Tibial artery (tissue), 4 donors: ENCODE data around the gene CELA3A.
A peak's percentile ranks its signal among the peaks of the same experiment; 100 is the strongest.
"Not testable (repeated sequence)": the region's sequence is repeated elsewhere in the genome, so short reads cannot be mapped to it uniquely, and the experiment has no call there.

Experiments
- DNase-seq, 2 donors: peaks; one replicate each; pipeline ENCODE4 v3.0.0-alpha.2; 2019
- H3K27ac ChIP-seq, 2 donors: fragments of 200-600 bp; sonication (generic) in 1 of 2; 1 replicate in 1 of 2; 2 replicates in 1 of 2; pipeline ENCODE4 v1.5.1; 2018 to 2019; ENCODE audit warnings: mild to moderate bottlenecking in 1 of 2
- H3K27me3 ChIP-seq, 2 donors: fragments of 200-600 bp; sonication (generic) in 1 of 2; one replicate each; pipeline versions ENCODE4 v1.5.1 to v1.6.0; 2016 to 2019
- H3K36me3 ChIP-seq, 3 donors: fragments of 200-600 bp; sonication (generic) in 2 of 3; one replicate each; pipeline ENCODE4 v1.5.1; 2016 to 2019; ENCODE audit warnings: mild to moderate bottlenecking in 2 of 3
- H3K4me1 ChIP-seq, 4 donors: fragments of 200-600 bp; sonication (generic) in 2 of 4; 1 replicate in 3 of 4; 2 replicates in 1 of 4; pipeline ENCODE4 v1.5.1; 2016 to 2019
- H3K4me3 ChIP-seq, 2 donors: fragments of 200-600 bp; sonication (generic) in 1 of 2; 1 replicate in 1 of 2; 2 replicates in 1 of 2; pipeline ENCODE4 v1.5.1; 2018 to 2019; ENCODE audit warnings: mild to moderate bottlenecking in 2 of 2
- H3K9me3 ChIP-seq, 3 donors: fragments of 200-600 bp; sonication (generic) in 1 of 3; one replicate each; pipeline ENCODE4 v1.5.1; 2016 to 2019
- intact Hi-C: fragments of 100-400 bp; cut with DNase I; formaldehyde crosslinking; loops from one replicate; pipeline ENCODE4 v1.15.0; 2023; ENCODE audit warnings: low total_unique reads
- TF ChIP-seq, protein P1 (sequence below), 2 experiments: fragments of 200-600 bp in 1 of 2; fragments of 450-650 bp in 1 of 2; IDR thresholded peaks; one replicate each; pipeline ENCODE4 v1.5.1; 2017 to 2019; ENCODE audit warnings: antibody characterized with exemption in 2 of 2, mild to moderate bottlenecking in 1 of 2, moderate library complexity in 1 of 2

The CELA3A gene

DNA sequence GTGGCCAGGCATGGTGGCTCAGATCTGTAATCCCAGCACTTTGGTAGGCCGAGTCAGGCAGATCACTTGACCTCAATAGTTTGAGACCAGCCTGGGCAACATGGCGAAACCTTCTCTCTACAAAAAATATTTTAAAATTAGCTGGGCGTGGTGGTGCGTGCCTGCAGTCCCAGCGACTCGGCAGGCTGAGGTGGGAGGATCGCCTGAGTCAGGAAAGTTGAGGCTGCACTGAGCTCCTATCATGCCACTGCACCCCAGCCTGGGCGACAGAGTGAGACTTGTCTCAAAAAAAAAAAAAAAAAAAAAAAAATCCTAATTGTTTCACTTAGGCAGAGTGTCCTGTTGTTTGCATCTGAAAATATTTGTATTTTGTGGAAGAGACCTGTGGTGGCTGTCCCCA, 6.7 kb upstream of the CELA3A start:
- DNase-seq, H3K4me3 ChIP-seq, H3K4me1 ChIP-seq, intact Hi-C loops, H3K27me3 ChIP-seq, H3K36me3 ChIP-seq, H3K9me3 ChIP-seq, H3K27ac ChIP-seq: not testable (repeated sequence)

DNA sequence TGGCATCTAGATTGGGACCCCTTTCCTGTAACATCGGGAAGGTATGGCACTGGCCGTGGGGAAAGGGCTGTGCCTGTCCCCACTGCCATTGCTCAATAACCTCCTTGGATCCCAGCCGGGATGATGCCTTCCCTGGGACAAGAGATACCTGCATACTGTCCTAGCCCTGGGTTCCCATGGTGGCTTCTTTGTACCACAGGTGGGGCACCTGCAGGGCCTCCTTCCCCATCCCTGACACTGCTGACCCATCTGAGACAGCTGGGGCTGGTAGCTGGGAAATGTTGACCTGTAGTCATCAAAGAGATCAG, 4.8 kb upstream of the CELA3A start:
- H3K4me1 ChIP-seq, DNase-seq, H3K27ac ChIP-seq, H3K36me3 ChIP-seq, intact Hi-C loops, H3K27me3 ChIP-seq, H3K4me3 ChIP-seq, H3K9me3 ChIP-seq: not testable (repeated sequence)

DNA sequence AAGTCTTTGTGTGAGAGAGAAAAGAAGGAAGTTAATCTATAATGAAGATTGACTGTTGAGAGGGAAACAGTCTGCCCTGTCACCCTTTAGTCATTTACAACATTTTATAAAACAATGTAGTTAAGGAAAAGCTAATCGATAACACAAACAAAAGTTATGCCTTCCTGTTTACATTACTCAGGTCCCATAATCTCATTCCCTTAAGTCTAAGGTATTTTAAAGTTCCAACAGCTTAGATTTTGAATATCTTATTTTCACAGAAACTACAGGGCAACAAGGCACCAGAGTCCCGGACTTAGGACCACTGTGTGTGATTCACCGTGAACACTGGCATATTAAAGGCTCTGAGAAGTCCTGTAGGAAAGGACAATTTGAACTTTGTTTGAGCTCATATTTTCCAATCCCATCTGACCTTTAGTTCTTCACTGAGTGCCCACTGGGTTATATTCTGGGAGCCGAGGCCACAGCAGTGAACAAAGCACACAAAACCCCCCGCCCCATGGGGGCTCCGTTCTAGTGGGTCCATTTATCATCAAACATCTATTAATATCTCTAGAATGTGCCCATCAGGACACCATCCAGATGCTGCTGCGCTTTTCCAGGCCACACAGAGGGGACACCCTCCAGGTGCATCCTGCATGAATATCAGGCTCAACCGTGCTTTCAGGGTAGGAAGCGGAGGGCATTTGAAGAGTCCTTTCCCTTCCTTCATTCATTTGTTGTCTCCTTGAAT, 3.4 kb upstream of the CELA3A start:
- H3K4me3 ChIP-seq, H3K4me1 ChIP-seq, H3K27ac ChIP-seq, DNase-seq, intact Hi-C loops, H3K36me3 ChIP-seq, H3K9me3 ChIP-seq, H3K27me3 ChIP-seq: not testable (repeated sequence)

DNA sequence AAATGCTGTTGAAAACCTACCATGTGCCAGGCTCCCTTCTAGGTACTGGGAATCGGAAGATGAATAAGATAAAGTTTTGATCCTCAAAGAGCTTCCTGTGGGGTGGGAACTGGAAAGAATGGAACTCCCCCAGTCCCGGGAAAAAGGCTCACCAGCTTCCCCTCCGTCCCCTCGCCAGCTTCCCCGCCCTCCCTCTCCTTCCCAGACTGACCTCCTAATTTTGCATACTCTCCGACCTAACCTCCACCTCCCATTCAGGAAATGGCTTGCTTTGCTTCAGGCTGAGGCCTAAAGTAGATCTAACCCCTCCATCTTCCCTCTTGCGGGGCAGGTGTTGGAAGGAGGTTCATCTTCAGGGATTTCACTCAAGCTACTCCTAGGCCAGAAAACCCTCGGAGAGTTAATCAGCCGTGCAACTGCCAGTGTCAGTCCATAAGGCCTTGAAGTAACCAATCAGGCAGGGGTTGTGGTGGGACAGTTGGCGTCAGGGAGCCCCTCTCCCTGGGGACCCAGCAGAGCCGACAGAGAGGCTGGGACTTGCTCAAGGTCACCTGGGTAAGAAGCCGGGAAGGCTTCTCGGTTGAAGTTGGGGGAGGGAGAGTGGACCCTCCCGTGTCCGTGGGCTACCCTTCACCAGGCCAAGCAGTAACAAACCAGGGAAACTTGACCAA, 2.7 kb upstream of the CELA3A start:
- DNase-seq, H3K9me3 ChIP-seq, intact Hi-C loops, H3K27me3 ChIP-seq, H3K27ac ChIP-seq, H3K4me1 ChIP-seq, H3K36me3 ChIP-seq, H3K4me3 ChIP-seq: not testable (repeated sequence)

DNA sequence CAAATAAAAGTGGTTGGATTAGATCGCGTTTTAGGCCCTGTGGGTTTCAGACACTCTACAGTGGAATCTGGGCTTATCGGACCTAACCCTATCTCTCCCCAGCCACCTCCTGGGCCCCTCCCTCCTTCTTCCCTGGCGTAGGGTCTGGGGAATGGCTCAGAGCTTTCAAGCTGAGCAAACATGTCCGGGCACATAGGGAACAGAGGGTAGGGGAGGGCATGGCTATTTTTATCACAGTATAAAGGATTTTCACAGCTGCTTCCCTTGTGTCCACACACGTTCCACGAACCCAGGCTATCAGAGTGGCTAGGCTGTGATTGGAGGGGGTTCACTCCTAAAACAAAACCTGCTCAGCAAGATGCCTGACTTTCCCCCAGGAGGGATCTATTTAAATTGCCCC, 1.8 kb upstream of the CELA3A start:
- not testable (repeated sequence) for H3K9me3 ChIP-seq, H3K27ac ChIP-seq, DNase-seq, H3K4me1 ChIP-seq, H3K4me3 ChIP-seq, H3K36me3 ChIP-seq, H3K27me3 ChIP-seq
- intact Hi-C loops, result loop anchor here (2.0 kb wide), 1 partner anchor 25 kb away; no protein-coding TSS in a partner anchor

DNA sequence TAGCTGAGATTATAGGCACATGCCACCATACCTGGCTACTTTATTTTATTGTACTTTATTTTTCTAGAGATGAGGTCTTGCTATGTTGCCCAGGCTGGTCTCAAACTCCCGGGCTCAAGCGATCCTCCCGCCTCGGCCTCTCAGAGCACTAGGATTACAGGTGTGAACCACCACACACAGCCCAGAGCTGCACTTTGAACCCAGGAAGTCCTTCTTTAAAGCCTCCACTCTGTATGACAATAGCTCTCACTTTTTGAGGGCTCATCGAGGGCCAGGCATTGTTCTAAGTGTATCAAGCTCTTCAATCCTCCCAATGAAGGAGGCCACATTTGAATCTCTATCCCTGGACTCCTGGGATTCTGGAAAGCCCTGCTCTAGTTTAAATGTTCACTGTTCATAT, 1.0 kb downstream of the CELA3A start:
- H3K27me3 ChIP-seq, H3K4me1 ChIP-seq, H3K27ac ChIP-seq, H3K4me3 ChIP-seq, H3K36me3 ChIP-seq, intact Hi-C loops, H3K9me3 ChIP-seq, DNase-seq: not testable (repeated sequence)

DNA sequence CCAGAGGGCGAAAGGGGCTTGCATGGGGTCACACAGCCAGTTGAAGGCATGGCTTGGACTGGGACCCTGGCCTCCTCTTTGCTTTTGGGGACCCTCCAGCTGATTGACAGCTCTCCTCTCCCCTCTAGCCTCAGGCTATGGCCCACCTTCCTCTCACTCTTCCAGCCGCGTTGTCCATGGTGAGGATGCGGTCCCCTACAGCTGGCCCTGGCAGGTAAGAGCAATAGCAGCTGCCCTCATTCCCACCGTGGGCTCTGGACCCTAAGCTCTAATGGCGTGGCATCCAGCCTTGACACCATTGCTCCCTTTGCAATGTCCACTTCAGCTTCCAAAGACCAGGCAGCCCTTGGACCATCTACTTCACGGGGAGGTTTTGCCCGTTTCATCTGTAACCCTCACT, 1.4 kb downstream of the CELA3A start:
- H3K9me3 ChIP-seq, H3K27me3 ChIP-seq, H3K4me1 ChIP-seq, H3K27ac ChIP-seq, H3K36me3 ChIP-seq, DNase-seq, H3K4me3 ChIP-seq, intact Hi-C loops: not testable (repeated sequence)

DNA sequence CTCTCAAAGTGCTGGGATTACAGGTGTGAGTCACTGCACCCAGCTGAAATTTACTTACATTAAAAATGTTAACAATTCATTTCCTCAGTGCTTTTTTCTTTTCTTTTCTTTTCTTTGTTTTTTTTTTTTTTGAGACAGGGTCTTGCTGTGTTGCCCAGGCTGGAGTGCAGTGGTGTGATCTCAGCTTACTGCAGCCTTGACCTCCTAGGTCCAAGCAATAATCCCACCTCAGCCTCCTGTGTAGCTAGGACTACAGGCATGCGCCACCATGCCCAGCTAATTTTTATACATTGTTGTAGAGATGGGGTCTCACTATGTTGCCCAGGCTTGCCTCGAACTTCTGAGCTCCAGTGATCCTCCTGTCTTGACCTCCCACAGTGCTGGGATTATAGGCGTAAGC, 2.5 kb downstream of the CELA3A start:
- intact Hi-C loops, H3K4me1 ChIP-seq, DNase-seq, H3K36me3 ChIP-seq, H3K27me3 ChIP-seq, H3K4me3 ChIP-seq, H3K9me3 ChIP-seq, H3K27ac ChIP-seq: not testable (repeated sequence)

DNA sequence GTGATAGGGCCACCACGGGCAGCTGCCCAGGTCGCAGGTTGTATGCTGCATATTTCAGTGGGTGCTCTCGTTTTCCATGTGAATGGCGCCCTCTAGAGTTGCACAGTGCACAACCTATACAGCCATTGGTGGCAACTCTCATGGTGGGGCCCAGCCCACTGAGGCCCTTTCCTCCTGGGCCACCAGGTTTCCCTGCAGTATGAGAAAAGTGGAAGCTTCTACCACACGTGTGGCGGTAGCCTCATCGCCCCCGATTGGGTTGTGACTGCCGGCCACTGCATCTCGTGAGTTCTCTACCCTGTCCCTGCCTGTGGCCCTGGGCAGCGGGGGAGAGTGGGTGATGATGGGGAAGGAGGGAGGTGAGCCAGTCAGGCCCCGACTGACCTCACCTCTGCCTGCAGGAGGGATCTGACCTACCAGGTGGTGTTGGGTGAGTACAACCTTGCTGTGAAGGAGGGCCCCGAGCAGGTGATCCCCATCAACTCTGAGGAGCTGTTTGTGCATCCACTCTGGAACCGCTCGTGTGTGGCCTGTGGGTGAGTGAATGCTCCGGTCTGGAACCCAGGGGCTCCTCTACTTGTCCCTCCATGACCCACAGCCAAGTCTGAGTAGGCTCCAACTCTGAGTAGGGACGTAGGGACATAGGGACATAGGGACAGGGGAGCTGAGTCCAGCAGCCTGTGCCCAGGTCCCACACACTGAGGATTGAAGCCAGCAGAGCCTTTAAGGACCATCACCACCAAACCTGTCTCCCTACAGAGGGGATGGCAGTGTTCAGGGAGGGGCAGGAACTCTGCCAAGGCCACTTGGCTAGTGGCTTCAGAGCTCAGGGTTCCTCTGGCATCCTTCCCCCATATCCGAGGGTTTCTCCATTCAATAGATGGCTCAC, 4.0 kb downstream of the CELA3A start:
- H3K27me3 ChIP-seq, H3K4me3 ChIP-seq, H3K4me1 ChIP-seq, H3K27ac ChIP-seq, DNase-seq, H3K36me3 ChIP-seq, H3K9me3 ChIP-seq, intact Hi-C loops: not testable (repeated sequence)
- TF ChIP-seq, protein P1, sequence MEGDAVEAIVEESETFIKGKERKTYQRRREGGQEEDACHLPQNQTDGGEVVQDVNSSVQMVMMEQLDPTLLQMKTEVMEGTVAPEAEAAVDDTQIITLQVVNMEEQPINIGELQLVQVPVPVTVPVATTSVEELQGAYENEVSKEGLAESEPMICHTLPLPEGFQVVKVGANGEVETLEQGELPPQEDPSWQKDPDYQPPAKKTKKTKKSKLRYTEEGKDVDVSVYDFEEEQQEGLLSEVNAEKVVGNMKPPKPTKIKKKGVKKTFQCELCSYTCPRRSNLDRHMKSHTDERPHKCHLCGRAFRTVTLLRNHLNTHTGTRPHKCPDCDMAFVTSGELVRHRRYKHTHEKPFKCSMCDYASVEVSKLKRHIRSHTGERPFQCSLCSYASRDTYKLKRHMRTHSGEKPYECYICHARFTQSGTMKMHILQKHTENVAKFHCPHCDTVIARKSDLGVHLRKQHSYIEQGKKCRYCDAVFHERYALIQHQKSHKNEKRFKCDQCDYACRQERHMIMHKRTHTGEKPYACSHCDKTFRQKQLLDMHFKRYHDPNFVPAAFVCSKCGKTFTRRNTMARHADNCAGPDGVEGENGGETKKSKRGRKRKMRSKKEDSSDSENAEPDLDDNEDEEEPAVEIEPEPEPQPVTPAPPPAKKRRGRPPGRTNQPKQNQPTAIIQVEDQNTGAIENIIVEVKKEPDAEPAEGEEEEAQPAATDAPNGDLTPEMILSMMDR (IDR thresholded peaks at IDR 0.05), result peak; percentile 10 to 24

DNA sequence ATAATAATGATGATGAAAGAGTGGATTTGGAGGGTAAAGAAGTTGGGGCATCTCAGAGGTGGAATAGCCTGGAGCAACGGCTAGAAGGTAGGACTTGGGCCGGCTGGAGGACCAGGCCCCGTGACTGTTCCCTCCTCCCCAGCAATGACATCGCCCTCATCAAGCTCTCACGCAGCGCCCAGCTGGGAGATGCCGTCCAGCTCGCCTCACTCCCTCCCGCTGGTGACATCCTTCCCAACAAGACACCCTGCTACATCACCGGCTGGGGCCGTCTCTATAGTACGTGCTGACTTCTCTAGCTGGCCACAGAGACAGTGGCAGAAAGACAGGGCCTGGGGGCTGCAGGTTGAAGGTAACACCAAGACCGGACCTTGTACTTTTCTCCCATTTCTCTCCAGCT, 5.3 kb downstream of the CELA3A start:
- H3K36me3 ChIP-seq, DNase-seq, H3K4me3 ChIP-seq, H3K27ac ChIP-seq, H3K4me1 ChIP-seq, intact Hi-C loops, H3K9me3 ChIP-seq, H3K27me3 ChIP-seq: not testable (repeated sequence)

DNA sequence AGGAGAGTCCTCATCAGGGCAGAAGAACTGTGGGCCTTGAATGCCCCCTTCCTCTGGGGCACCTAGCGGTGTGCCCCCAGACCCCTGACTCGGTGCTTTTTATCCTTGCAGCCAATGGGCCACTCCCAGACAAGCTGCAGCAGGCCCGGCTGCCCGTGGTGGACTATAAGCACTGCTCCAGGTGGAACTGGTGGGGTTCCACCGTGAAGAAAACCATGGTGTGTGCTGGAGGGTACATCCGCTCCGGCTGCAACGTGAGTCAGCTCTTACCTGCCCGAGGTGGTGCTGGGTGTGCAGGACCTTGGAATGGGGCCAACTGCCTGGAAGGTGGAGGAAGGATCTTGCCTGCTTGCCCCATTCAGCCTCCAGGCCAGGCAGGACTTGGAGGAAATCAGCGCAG, 5.8 kb downstream of the CELA3A start:
- H3K4me1 ChIP-seq, intact Hi-C loops, H3K36me3 ChIP-seq, DNase-seq, H3K9me3 ChIP-seq, H3K4me3 ChIP-seq, H3K27me3 ChIP-seq, H3K27ac ChIP-seq: not testable (repeated sequence)

DNA sequence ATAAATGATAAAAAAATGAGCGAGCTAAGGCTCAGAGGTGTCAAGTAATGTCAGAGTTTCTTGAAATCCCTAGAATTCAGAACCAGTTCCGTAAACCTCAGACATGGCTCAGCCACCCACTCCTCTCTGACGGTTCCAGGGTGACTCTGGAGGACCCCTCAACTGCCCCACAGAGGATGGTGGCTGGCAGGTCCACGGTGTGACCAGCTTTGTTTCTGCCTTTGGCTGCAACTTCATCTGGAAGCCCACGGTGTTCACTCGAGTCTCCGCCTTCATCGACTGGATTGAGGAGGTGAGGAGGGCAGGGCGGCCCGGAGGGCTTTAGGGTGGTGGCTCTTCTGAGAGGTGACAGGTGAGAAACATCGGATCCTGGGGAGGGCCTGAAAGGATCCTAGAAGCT, 8.1 kb downstream of the CELA3A start:
- H3K36me3 ChIP-seq, H3K4me3 ChIP-seq, H3K27me3 ChIP-seq, H3K4me1 ChIP-seq, DNase-seq, H3K27ac ChIP-seq, intact Hi-C loops, H3K9me3 ChIP-seq: not testable (repeated sequence)

DNA sequence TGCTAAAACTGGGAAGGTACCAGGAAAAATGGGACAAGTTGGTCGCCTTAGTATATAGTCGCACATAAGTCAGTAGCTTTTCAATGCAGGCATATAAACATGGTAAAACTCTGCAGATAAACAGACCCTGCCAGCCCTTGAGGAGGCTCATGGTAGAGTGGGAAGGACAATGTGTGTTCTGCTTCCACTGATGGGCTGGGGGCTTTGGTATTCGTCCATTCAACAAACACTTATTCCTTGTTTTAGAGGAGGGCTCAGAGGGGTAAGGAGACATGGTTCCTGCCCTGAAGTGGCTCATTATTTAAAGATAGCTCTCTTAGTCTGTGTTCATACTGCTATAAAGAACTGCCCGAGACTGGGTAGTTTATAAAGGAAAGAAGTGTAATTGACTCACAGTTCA, 11.3 kb downstream of the CELA3A start:
- H3K27ac ChIP-seq, result not testable (repeated sequence)

More for the DNA sequence above, 11.3 kb downstream of the CELA3A start:
- H3K9me3 ChIP-seq, H3K4me3 ChIP-seq, H3K27me3 ChIP-seq, intact Hi-C loops, H3K36me3 ChIP-seq, DNase-seq, H3K4me1 ChIP-seq: not testable (repeated sequence)
